HG03442 (cell line): ENCODE results near the gene UBN1.
"Not testable (repeated sequence)": the region's sequence is repeated elsewhere in the genome, so short reads cannot be mapped to it uniquely, and the experiment has no call there.

Experiments used
- ATAC-seq: cut with Tn5 transposase; IDR thresholded peaks from one replicate; pipeline ENCODE4 v1.9.1; 2021; ENCODE audit warnings: mild to moderate bottlenecking, moderate library complexity; ENCODE audit not compliant: unreplicated experiment

Gene UBN1

DNA sequence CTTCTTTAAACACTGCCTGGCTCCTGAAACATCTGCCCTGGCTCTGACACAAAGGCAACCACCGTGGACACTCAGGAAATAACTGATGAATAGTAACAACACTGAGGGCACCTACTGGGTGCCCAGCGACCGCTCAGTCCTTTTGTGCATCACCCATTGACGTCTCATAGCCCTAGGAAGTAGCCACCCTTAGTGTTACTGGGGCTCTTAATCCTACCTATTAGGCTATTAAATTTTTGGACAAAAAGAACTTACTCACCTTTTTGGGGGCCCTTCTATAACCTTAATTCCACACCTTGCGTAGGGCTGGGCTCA is 78.0 kb downstream of the UBN1 start:
- ATAC-seq, result no peak

DNA sequence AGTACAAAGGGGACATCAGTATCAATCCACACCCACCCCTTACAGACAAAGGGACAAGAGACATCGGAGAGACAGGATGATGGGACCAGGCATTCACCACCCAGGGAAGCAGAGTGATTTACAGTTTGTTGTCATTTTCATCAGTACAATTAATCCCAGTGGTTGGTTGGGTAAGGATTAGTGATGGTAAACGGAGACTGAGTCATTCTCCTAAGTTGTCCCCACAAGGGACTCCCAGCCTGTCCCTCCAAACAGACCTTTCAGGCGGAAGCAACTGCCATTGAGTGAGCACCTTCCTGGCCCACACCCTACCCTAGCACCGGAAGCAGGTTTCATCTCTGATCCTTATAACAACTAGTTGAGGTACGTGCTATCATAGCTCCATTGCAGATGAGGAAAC is 78.5 kb downstream of the UBN1 start:
- ATAC-seq, result no peak

DNA sequence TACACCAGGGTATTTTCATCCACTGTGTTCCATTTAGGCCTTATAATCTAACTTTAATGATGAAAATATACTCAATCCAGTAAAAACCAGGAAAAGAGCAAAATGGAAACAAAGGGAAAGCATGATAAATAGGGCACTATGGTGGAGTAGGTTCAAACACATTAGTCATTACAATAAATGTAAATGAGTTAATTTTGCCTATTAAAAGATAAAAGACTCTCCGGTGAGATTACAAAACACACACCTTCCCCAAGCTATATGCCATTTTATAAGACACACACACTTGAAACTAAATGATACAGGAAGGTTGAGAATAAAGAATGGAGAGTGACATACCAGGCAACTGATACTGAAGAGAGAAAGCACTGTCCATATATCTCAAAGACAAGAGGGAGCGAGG is 79.6 kb downstream of the UBN1 start:
- ATAC-seq, result no peak

DNA sequence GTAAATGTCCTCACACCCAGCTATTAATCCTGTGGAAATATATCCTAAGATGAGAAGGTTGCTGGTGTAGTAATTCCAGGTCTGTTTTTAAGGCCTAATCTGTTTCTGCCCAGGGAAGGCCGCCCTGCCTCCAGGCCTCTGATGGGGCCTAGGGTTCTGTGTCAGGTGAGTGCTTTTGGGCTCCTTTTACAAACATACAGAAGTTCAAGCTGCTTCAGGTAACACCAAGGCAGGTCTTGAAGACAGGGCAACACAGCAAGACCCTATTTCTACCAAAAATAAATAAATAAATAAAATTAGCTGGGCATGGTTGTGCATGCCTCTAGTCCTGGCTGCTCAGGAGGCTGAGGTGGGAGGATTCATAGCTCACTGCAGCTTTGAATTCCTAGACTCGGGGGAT is 80.4 kb downstream of the UBN1 start:
- ATAC-seq, result no peak

DNA sequence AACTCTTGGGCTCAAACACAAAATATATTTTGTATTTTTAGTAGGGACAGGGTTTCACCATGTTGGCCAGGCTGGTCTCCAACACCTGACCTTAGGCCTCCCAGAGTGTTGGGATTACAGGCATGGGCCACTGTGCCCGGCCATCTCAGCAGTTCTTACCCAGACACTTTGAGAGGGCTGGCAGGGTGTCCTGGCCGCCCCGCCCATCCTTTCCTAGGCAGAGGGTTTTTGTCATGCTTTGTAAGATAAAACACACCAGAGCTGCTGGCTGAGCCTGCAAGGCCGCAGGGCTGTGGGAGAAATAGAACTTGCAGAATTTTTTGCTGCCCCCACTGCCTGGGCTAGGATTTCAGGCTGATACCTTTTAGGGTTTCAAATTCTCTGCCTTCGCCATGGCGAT is 80.9 kb downstream of the UBN1 start:
- no peak for ATAC-seq

DNA sequence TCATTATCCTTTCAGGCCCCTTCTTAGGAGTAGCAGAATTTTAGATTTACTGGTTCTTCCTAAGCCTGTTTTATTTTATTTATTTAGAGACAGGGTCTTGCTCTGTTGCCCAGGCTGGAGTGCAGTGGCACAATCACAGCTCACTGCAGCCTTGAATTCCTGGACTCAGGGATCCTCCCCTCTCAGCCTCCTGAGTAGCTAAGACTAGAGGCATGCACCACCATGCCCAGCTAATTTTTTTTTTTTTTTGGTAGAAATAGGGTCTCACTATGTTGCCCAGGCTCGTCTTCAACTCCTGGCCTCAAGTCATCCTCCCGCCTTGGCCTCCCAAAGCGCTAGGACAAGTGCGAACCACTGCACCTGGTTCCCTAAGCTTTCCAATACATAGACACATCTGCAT is 82.3 kb downstream of the UBN1 start:
- ATAC-seq, result not testable (repeated sequence)

DNA sequence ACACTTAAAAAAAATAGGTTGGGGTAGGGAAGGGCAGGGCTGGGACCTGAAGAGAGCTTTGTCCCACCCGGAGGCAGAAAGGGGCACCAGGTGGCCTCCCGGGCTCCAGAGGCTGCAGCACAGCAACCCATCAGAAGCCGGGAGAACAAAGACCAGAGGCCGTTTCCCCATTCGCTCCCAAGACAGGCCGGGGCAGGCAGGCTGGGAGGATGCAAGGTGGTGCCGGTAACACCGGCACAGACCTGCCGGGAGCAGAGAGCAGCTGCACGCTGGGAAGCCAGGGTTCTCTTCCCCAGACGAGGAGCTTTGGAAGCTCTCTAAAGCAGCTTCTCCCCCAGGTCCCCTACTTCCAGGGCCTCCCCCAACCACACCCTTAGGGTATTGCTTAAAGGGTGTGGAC is 84.1 kb downstream of the UBN1 start:
- ATAC-seq, result no peak
